Measurements from ENCODE around the gene RIPK3.

DNA sequence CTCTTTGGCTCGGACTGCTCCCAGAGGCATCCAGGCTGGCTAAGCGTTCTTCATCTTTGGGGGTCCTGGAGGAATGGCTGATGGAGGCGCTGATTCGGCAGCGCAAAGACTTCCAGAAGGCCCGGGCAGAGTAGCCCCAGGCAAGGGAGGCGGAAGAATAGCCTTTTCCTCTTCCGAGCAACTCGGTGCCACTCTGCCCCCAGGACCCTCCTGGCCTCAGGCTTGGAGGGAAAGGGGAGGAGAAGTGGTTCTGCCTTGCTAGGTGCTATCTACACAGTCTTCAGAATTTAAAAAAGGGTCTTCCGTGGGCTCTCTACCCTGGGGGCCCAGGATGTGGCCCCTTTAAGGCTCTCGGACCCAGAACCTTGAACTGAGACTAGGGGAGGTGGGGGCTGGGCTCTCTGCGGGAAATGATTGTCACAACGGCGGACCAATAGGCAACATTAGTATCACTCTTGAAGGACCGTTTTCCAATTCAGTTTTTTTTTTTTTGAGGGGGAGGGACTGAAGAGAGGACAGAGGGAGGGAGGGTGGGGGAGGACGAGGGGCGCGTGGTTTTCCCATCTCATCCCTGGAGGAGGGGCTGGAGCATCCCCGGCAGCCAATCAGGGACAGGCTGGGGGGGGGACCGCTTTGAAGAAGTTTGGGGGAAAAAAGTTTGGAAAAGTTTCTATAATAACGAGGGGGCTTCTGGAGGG is 27.9 kb upstream of the RIPK3 start, which contains the start of gene NFATC4:
- TF ChIP-seq CTCF (IDR thresholded peaks at IDR 0.05) (no peak), POLR2A (IDR thresholded peaks at IDR 0.05) (no peak)

Data from lower leg skin (tissue), 3 donors.